Testis (tissue), 2 donors: ENCODE data around the gene CREB3L1.

Source experiments
- POLR2A ChIP-seq: fragments of 450-650 bp; IDR thresholded peaks from one replicate; pipeline ENCODE4 v1.6.1; 2017; ENCODE audit warnings: antibody characterized with exemption, mild to moderate bottlenecking, moderate library complexity
- TF ChIP-seq, protein P1 (sequence below), 3 experiments: fragments of 450-650 bp in 2 of 3; fragments of 200-600 bp in 1 of 3; sonication (generic) in 1 of 3; IDR thresholded peaks; one replicate each; pipeline ENCODE4 v1.5.1; 2016 to 2019; ENCODE audit warnings: antibody characterized with exemption in 3 of 3, mild to moderate bottlenecking in 2 of 3, moderate library complexity in 1 of 3

- TF ChIP-seq, protein P1, sequence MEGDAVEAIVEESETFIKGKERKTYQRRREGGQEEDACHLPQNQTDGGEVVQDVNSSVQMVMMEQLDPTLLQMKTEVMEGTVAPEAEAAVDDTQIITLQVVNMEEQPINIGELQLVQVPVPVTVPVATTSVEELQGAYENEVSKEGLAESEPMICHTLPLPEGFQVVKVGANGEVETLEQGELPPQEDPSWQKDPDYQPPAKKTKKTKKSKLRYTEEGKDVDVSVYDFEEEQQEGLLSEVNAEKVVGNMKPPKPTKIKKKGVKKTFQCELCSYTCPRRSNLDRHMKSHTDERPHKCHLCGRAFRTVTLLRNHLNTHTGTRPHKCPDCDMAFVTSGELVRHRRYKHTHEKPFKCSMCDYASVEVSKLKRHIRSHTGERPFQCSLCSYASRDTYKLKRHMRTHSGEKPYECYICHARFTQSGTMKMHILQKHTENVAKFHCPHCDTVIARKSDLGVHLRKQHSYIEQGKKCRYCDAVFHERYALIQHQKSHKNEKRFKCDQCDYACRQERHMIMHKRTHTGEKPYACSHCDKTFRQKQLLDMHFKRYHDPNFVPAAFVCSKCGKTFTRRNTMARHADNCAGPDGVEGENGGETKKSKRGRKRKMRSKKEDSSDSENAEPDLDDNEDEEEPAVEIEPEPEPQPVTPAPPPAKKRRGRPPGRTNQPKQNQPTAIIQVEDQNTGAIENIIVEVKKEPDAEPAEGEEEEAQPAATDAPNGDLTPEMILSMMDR (IDR thresholded peaks at IDR 0.05), result no peak
- TF ChIP-seq POLR2A, result no peak
Measured at GRCh38 chr11:46253258-46254132, 24.0 kb upstream of the CREB3L1 start.
